GM20000 (cell line): ENCODE data around the gene PARVA.

Experiments
- DNase-seq: peaks from one replicate; pipeline ENCODE4 v3.0.0; 2012; ENCODE audit warnings: low spot score
- TF ChIP-seq, protein P1 (sequence below): IDR thresholded peaks from 2 replicates; pipeline ENCODE4 v1.5.1; 2012; ENCODE audit warnings: mild to moderate bottlenecking, control low read depth; ENCODE audit errors: extremely low read depth, missing control alignments

Gene PARVA

DNA sequence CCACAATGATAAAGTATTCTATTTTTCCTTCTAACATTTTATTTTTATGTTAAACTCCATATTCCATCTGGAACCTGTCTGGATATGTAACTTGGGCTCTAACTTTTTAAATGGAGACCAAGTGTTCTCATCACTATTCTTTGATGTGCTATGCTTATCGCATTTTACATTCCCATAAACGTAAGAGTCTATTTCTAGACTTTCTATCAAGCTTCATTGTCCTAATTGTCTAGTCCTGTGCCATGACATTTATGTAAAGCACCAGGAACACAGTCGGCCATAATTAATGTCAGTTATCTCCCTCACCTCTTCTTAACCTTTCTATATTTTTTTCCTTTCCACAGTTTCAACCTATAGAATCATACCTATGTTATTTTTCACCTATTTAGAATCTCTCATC is 183.0 kb downstream of the PARVA start:
- TF ChIP-seq, protein P1, sequence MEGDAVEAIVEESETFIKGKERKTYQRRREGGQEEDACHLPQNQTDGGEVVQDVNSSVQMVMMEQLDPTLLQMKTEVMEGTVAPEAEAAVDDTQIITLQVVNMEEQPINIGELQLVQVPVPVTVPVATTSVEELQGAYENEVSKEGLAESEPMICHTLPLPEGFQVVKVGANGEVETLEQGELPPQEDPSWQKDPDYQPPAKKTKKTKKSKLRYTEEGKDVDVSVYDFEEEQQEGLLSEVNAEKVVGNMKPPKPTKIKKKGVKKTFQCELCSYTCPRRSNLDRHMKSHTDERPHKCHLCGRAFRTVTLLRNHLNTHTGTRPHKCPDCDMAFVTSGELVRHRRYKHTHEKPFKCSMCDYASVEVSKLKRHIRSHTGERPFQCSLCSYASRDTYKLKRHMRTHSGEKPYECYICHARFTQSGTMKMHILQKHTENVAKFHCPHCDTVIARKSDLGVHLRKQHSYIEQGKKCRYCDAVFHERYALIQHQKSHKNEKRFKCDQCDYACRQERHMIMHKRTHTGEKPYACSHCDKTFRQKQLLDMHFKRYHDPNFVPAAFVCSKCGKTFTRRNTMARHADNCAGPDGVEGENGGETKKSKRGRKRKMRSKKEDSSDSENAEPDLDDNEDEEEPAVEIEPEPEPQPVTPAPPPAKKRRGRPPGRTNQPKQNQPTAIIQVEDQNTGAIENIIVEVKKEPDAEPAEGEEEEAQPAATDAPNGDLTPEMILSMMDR: no peak

DNA sequence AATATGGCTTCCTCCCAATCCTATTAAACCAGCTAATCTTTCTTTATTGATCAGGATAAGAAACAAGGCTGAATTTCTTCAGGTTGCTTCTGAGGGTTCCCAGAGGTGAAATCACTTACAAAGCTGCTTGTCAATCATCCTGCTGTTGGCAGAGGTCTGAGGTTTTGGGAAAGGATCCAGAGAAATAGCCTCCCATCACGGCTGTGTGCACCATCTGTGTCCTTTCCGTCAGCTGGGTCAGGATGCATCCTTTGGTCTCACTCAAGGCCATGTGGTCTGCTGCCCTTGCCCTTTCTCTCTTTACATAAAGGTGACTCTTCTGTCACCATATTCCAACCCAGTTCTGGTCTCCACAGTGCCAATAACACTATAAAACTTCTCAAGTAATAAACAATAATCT is 183.5 kb downstream of the PARVA start:
- TF ChIP-seq, protein P1: no peak
- no peak for DNase-seq

More for the DNA sequence above, 183.0 kb downstream of the PARVA start:
- DNase-seq: no peak

DNA sequence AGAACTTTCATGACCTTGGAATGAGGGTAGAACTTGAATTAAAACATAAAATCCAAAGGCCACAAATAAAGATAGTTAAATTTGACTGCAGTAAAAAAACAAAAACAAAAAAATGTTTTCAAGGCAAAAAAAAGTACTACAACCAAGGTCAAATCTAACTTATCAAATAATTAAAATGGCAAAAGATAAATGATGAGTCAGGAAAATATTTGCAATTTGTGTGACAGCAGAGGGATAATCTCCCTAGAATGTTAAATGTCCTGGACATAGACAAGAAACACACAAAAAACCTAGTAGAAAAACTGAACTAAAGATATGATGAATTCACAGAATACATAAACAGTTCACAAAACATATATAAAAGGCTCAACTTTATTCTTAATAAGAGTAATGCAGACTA is 186.6 kb downstream of the PARVA start:
- TF ChIP-seq, protein P1: no peak
- no peak for DNase-seq

DNA sequence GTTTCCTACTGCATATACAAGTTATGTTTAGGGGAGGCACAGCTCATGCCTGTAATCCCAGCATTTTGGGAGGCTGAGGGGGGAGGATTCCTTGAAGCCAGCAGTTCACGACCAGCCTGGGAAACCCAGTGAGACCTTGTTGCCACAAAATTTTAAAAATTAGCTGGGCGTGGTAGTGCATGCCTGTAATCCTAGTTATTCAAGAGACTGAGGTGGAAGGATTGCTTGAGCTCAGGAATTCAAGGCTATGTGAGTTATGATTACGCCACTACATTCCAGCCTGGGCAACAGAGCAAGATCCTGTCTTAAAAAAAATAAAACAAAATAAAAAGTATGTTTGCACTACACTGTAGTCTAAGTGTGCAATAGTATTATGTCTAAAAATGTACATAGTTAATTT is 188.0 kb downstream of the PARVA start:
- DNase-seq: no peak
- TF ChIP-seq, protein P1: no peak

DNA sequence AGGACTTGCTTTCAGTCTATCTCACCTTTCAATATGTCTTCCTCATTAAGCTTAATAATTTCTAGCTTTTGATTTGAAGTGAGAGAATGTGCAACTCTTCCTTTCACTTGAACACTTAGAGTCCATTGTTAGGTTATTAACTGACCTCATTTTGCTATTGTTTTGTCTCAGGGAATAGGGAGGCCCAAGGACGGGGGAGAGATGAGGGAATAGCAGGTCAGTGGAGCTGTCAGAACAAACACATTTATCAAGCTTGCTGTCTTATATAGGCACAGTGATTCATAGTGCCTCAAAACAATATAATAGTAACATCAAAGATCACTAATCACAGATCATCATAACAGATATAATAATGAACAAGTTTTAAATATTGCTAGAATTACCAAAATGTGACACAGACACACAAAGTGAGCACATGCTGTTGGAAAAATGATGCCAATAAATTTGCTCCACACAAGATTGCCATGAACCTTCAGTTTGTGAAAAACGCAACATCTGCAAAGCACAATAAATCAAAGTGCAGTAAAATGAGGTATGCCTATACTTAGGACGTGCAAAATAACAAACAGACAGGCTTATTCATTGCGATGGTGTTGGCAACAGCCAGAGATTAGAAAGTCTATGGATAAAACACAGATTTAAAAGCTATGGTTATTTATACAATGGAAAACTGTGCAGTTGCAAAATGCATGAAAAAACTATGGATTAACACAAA is 190.5 kb downstream of the PARVA start:
- DNase-seq: no peak
- TF ChIP-seq, protein P1: no peak

DNA sequence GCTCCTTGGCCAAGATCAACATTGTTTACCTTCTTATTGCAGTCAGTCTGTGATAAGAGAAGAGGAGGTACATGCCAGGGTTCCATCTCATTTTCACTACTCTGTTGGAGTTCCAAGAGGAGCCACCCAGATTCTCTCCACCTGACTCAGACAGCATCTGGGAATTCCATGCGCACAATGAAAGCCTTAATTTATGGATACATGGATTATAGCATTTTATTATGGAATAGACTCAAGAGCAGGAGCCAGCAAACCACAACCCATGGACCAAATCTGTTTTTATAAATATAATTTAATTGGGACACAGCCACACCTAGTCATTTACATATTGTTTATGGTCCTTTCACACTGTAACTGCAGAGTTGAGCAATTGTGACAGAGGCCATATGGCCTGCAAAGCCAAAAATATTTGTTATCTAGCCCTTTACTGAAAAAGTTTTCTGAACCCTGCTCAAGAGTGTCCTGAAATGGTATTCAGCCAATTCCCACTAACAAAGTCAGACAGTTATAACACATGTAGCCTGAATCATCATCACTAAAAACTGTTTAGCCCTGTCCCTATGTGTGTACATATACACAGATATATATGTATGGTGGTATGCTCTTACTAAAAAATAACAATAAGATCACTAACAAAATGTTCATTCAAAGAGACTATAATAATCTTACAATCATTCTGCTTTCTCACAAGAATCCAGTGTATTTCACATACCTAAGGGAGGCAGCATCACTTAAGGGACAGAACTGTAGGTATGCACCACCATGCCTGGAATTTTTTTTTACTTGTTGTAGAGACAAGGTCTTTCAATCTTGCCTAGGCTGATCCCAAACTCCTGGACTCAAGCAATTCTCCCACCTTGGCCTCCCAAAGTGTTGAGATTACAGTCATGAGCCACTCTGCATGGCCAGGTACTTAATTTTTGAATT is 192.4 kb downstream of the PARVA start:
- TF ChIP-seq, protein P1: no peak
- no peak for DNase-seq
